A673 (cell line): ENCODE data around the gene FBN1. TPM values are rescaled to one million over a fixed set of nuclear protein-coding genes. Genes with fewer than 3 reads are reported as not detected.

Source experiments
- BruUV-seq: library from RNA; stranded (reverse); fragments of 400-500 nt; replicated peaks from 2 replicates; lab custom pipeline; 2021; lab: Mats Ljungman, UMichigan
- CTCF ChIA-PET: fragments of 300-600 bp; sonication (Branson Sonifier 250); formaldehyde crosslinking; loops from one replicate; lab custom pipeline; 2022; ENCODE audit warnings: antibody characterized with exemption; lab: Charles Lee
- POLR2A ChIA-PET: fragments of 300-600 bp; sonication (Branson Sonifier 250); formaldehyde crosslinking; loops from one replicate; lab custom pipeline; 2022; ENCODE audit warnings: antibody characterized with exemption; ENCODE audit not compliant: low non-redundant PET; lab: Charles Lee
- DNase-seq: peaks from one replicate; pipeline ENCODE4 v3.0.0-alpha.2; 2015; ENCODE audit warnings: low spot score
- H3K27ac ChIP-seq: fragments of 200-600 bp; sonication (generic); 2 replicates; pipeline ENCODE4 v1.5.1; 2016; ENCODE audit warnings: mixed run types, low read depth, mild to moderate bottlenecking, mixed read lengths, antibody characterized with exemption, low read length; ENCODE audit not compliant: poor library complexity, severe bottlenecking
- H3K27me3 ChIP-seq: fragments of 200-600 bp; sonication (generic); replicated peaks from 2 replicates; pipeline ENCODE4 v1.6.1; 2017; ENCODE audit warnings: mixed run types, low read depth, mild to moderate bottlenecking, mixed read lengths, antibody characterized with exemption, low read length; ENCODE audit not compliant: insufficient read depth, poor library complexity
- H3K36me3 ChIP-seq: fragments of 200-600 bp; sonication (generic); 2 replicates; pipeline ENCODE4 v1.6.1; 2016; ENCODE audit warnings: mixed run types, mild to moderate bottlenecking, mixed read lengths, antibody characterized with exemption, low read length; ENCODE audit not compliant: insufficient read depth, poor library complexity, severe bottlenecking
- H3K4me1 ChIP-seq: fragments of 200-600 bp; sonication (generic); 2 replicates; pipeline ENCODE4 v1.6.1; 2017; ENCODE audit warnings: mixed run types, mild to moderate bottlenecking, mixed read lengths, antibody characterized with exemption, low read length; ENCODE audit not compliant: insufficient read depth, poor library complexity, severe bottlenecking
- H3K4me3 ChIP-seq: fragments of 200-600 bp; sonication (generic); 2 replicates; pipeline ENCODE4 v1.5.1; 2016; ENCODE audit warnings: low read depth, mixed run types, mild to moderate bottlenecking, mixed read lengths, low read length; ENCODE audit not compliant: poor library complexity, severe bottlenecking
- H3K9me3 ChIP-seq: fragments of 200-600 bp; sonication (generic); 2 replicates; pipeline ENCODE4 v1.6.1; 2016; ENCODE audit warnings: mixed run types, low read depth, mild to moderate bottlenecking, mixed read lengths, antibody characterized with exemption, low read length; ENCODE audit not compliant: poor library complexity, severe bottlenecking
- CTCF ChIP-seq: fragments of 300-800, 200-600 bp; sonication (generic); conservative IDR thresholded peaks from 2 replicates; pipeline ENCODE4 v1.5.1; 2017; ENCODE audit warnings: low read depth, mild to moderate bottlenecking, antibody characterized with exemption, low read length, moderate library complexity, mixed read lengths
- EZH2 ChIP-seq: fragments of 200-600 bp; sonication (generic); IDR thresholded peaks from 2 replicates; pipeline ENCODE4 v1.6.1; 2017; ENCODE audit warnings: borderline replicate concordance, low read depth, mild to moderate bottlenecking, mixed read lengths, antibody characterized with exemption, low read length; ENCODE audit not compliant: poor library complexity, severe bottlenecking
- intact Hi-C: fragments of 100-400 bp; cut with micrococcal nuclease; formaldehyde crosslinking; loops from one replicate; pipeline ENCODE4 v1.10.0; 2022; ENCODE audit not compliant: unreplicated experiment
- total RNA-seq: library from RNA; stranded (reverse); gene quantifications from 2 replicates; pipeline ENCODE4 v1.2.3, GENCODE V29; 2021

Gene FBN1
- total RNA-seq, 1 experiment from 2014 or later: 25.4 TPM

GRCh38 chr15:48440084-48440483 is 205.4 kb downstream of the FBN1 start:
- H3K4me3 ChIP-seq: no peak overlapping the region
- TF ChIP-seq CTCF (no peak), EZH2 (no peak)
- H3K4me1 ChIP-seq: no peaks in the 10 kb centered on the region
- intact Hi-C loops: no loop called here
- no peak for DNase-seq
- no TSS peak for BruUV-seq
- no peaks in the 10 kb centered on the region for H3K36me3 ChIP-seq
- H3K9me3 ChIP-seq: no peaks in the 10 kb centered on the region
- ChIA-PET CTCF (no interaction called here), POLR2A (no interaction called here)
- H3K27me3 ChIP-seq: no peaks in the 10 kb centered on the region
- H3K27ac ChIP-seq: no peak overlapping the region

- no peak for DNase-seq
- TF ChIP-seq CTCF (no peak), EZH2 (no peak)
- Histone ChIP-seq H3K36me3 (no peaks in the 10 kb centered on the region), H3K27ac (no peak overlapping the region), H3K4me3 (no peak overlapping the region), H3K4me1 (no peaks in the 10 kb centered on the region), H3K27me3 (no peaks in the 10 kb centered on the region), H3K9me3 (no peaks in the 10 kb centered on the region)
- ChIA-PET POLR2A (no interaction called here), CTCF (no interaction called here)
- intact Hi-C loops: no loop called here
- BruUV-seq: no TSS peak
These were observed 208.3 kb downstream of the FBN1 start for GRCh38 chr15:48437178-48437577.

GRCh38 chr15:48435321-48435720 is 210.2 kb downstream of the FBN1 start:
- TF ChIP-seq EZH2 (no peak), CTCF (no peak)
- Histone ChIP-seq H3K4me3 (no peak overlapping the region), H3K4me1 (no peaks in the 10 kb centered on the region), H3K9me3 (no peaks in the 10 kb centered on the region), H3K36me3 (no peaks in the 10 kb centered on the region), H3K27ac (no peak overlapping the region), H3K27me3 (no peaks in the 10 kb centered on the region)
- ChIA-PET CTCF (no interaction called here), POLR2A (no interaction called here)
- BruUV-seq: no TSS peak
- no peak for DNase-seq
- intact Hi-C loops: no loop called here
